Activated CD4-positive, alpha-beta T cell treated with anti-CD3 and anti-CD28 coated beads, Interleukin-2, amount 50 U/mL, for 24 hours (primary cell): ENCODE measurements around the gene OR5W2.
"Not testable (repeated sequence)": the region's sequence is repeated elsewhere in the genome, so short reads cannot be mapped to it uniquely, and the experiment has no call there.

Experiments used
- DNase-seq, 2 donors: peaks; one replicate each; pipeline ENCODE4 v3.0.0-alpha.2; 2020; ENCODE audit warnings: low read depth in 1 of 2, low spot score in 1 of 2

The OR5W2 gene

GRCh38 chr11:55914482-55914881 lies at the start of gene OR5W2:
TSS of gene OR5W2 (minus strand) at chr11:55914582. CDS start at chr11:55914582, 0 bp downstream.
- DNase-seq = no peak

- no peak for DNase-seq
Observed at GRCh38 chr11:55956521-55956920, 42.1 kb upstream of the OR5W2 start.

- DNase-seq = no peak
Observed at GRCh38 chr11:55949330-55949729, 34.9 kb upstream of the OR5W2 start.

GRCh38 chr11:55942785-55943392 lies 28.5 kb upstream of the OR5W2 start:
- no peak for DNase-seq

- DNase-seq = no peak
Observed at GRCh38 chr11:55936300-55936699, 21.9 kb upstream of the OR5W2 start, which contains the start of gene OR5I1. TSS of gene OR5I1 (minus strand) at chr11:55936400. CDS start at chr11:55936400, 0 bp downstream.

- no peak for DNase-seq
Observed at GRCh38 chr11:55920537-55920936, 6.2 kb upstream of the OR5W2 start.

- no peak for DNase-seq
Observed at GRCh38 chr11:55902308-55902707, 12.1 kb downstream of the OR5W2 start.

GRCh38 chr11:55895216-55895615 lies 19.2 kb downstream of the OR5W2 start:
- DNase-seq = no peak

GRCh38 chr11:55885481-55885880 lies 28.9 kb downstream of the OR5W2 start:
- not testable (repeated sequence) for DNase-seq

- not testable (repeated sequence) for DNase-seq
Observed at GRCh38 chr11:55884995-55885394, 29.4 kb downstream of the OR5W2 start.

- DNase-seq = not testable (repeated sequence)
Observed at GRCh38 chr11:55882997-55883396, 31.4 kb downstream of the OR5W2 start, which contains the start of gene TRIM51. TSS of gene TRIM51 (plus strand) at chr11:55883297. CDS start at chr11:55885429, 2,132 bp downstream.

- DNase-seq = not testable (repeated sequence)
Observed at GRCh38 chr11:55873146-55873545, 41.2 kb downstream of the OR5W2 start.

GRCh38 chr11:55872731-55873130 lies 41.7 kb downstream of the OR5W2 start:
- DNase-seq = not testable (repeated sequence)

GRCh38 chr11:55867354-55867753 lies 47.0 kb downstream of the OR5W2 start:
- not testable (repeated sequence) for DNase-seq
